Activated CD4-positive, alpha-beta T cell treated with anti-CD3 and anti-CD28 coated beads for 36 hours (primary cell): ENCODE measurements around the gene AKR1B1. TPM values are rescaled to one million over a fixed set of nuclear protein-coding genes. Genes with fewer than 3 reads are reported as not detected.

Source experiments
- total RNA-seq, 2 experiments: library from RNA; stranded (reverse); gene quantifications; one replicate each; pipeline ENCODE4 v1.2.3, GENCODE V29; 2021

AKR1B1 gene
- total RNA-seq, 2 experiments from 2014 or later: 88.1 to 120 TPM

Other genes starting within 250 kb of the AKR1B1 start
- gene SLC35B4, start 142.2 kb downstream of the AKR1B1 start, total RNA-seq: 10 to 100 TPM; 13.6 to 15.5 TPM
- gene AKR1B10, start 68.5 kb upstream of the AKR1B1 start, total RNA-seq: not detected
- gene AKR1B15, start 90.0 kb upstream of the AKR1B1 start, total RNA-seq: not detected
- 10 to 100 TPM; 17.5 to 18.6 TPM for gene BPGM, start 187.8 kb upstream of the AKR1B1 start, total RNA-seq